Cardiac muscle cell (in vitro differentiated cells and primary cell): ENCODE data around the gene CBX8. TPM values are rescaled to one million over a fixed set of nuclear protein-coding genes. Genes with fewer than 3 reads are reported as not detected.

Source experiments
- DNase-seq, 2 donors: peaks; one replicate each; pipeline versions ENCODE4 v3.0.0 to v3.0.0-alpha.2; 2010 to 2017; ENCODE audit warnings: low read depth in 1 of 2, low spot score in 1 of 2
- H3K27ac ChIP-seq: fragments of 200-600 bp; sonication (generic); 2 replicates; pipeline ENCODE4 v1.5.1; 2016
- H3K27me3 ChIP-seq: fragments of 200-600 bp; sonication (generic); 2 replicates; pipeline ENCODE4 v1.6.0; 2016; ENCODE audit warnings: control low read depth
- H3K36me3 ChIP-seq: fragments of 200-600 bp; sonication (generic); 2 replicates; pipeline ENCODE4 v1.5.1; 2016; ENCODE audit warnings: control low read depth
- H3K4me1 ChIP-seq: fragments of 200-600 bp; sonication (generic); 2 replicates; pipeline ENCODE4 v1.8.1; 2017; ENCODE audit warnings: low read depth, mild to moderate bottlenecking, mixed run types
- H3K4me3 ChIP-seq: fragments of 200-600 bp; sonication (generic); 2 replicates; pipeline ENCODE4 v1.5.1; 2016; ENCODE audit warnings: mild to moderate bottlenecking
- H3K9me3 ChIP-seq: fragments of 200-600 bp; sonication (generic); 2 replicates; pipeline ENCODE4 v1.5.1; 2017; ENCODE audit warnings: low read depth, mild to moderate bottlenecking, control low read depth
- polyA plus RNA-seq: library from polyadenylated mRNA; unstranded; fragments of >200 nt; fragmentation: Nextera tagmentation; extraction: Ambion mirVana; gene quantifications from 2 replicates; pipeline ENCODE4 v1.2.1, GENCODE V29; 2016
- total RNA-seq: library from RNA; depleted of rRNA; stranded (reverse); fragments of >200 nt; gene quantifications from 2 replicates; pipeline ENCODE4 v1.2.3, GENCODE V29; 2016
- TF ChIP-seq, protein P1 (sequence below): IDR thresholded peaks from 2 replicates; pipeline ENCODE4 v1.5.1; 2012; ENCODE audit warnings: low read depth, mild to moderate bottlenecking, low read length

The CBX8 gene
- total and polyA plus RNA-seq, 2 experiments from 2014 or later: 13.8 to 16.7 TPM

DNA sequence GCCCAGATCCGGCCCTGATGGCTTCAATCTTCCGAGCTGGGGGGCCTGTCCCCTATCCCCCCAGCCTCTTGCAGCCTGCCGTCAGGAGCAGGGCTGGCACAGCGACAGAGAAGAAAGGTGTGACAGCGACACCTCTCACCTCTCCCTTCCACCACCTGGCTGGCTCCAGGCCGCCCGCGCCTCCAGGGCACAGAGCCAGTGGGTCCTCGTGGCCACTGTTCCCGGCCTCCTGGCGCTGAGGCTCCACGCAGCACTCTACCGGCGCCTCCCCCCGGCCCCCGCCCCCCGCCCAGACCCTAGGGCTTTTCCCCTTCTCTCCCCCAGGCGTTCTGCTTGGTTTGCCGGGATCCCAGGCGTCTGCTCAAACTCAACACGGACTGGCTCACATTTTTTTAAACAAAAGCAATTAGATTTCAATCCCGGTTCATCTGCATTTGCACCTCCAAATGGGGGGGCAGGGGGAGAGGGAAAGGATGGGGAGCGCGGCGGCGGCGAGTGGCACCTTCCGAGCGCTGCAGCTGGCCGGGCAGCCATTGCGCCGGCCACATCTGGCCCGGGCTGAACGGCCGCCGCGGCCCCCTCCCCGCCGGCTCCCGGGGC, 12.8 kb upstream of the CBX8 start:
- no peak for DNase-seq
- Histone ChIP-seq H3K9me3 (no peaks in the 10 kb centered on the region), H3K27me3 (peaks cover 82% of the 10 kb centered on the region), H3K36me3 (no peaks in the 10 kb centered on the region), H3K4me1 (peaks cover 24% of the 10 kb centered on the region), H3K27ac (peak overlapping the region; percentile 88), H3K4me3 (peak overlapping the region; percentile 28)
- TF ChIP-seq, protein P1, sequence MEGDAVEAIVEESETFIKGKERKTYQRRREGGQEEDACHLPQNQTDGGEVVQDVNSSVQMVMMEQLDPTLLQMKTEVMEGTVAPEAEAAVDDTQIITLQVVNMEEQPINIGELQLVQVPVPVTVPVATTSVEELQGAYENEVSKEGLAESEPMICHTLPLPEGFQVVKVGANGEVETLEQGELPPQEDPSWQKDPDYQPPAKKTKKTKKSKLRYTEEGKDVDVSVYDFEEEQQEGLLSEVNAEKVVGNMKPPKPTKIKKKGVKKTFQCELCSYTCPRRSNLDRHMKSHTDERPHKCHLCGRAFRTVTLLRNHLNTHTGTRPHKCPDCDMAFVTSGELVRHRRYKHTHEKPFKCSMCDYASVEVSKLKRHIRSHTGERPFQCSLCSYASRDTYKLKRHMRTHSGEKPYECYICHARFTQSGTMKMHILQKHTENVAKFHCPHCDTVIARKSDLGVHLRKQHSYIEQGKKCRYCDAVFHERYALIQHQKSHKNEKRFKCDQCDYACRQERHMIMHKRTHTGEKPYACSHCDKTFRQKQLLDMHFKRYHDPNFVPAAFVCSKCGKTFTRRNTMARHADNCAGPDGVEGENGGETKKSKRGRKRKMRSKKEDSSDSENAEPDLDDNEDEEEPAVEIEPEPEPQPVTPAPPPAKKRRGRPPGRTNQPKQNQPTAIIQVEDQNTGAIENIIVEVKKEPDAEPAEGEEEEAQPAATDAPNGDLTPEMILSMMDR: no peak

DNA sequence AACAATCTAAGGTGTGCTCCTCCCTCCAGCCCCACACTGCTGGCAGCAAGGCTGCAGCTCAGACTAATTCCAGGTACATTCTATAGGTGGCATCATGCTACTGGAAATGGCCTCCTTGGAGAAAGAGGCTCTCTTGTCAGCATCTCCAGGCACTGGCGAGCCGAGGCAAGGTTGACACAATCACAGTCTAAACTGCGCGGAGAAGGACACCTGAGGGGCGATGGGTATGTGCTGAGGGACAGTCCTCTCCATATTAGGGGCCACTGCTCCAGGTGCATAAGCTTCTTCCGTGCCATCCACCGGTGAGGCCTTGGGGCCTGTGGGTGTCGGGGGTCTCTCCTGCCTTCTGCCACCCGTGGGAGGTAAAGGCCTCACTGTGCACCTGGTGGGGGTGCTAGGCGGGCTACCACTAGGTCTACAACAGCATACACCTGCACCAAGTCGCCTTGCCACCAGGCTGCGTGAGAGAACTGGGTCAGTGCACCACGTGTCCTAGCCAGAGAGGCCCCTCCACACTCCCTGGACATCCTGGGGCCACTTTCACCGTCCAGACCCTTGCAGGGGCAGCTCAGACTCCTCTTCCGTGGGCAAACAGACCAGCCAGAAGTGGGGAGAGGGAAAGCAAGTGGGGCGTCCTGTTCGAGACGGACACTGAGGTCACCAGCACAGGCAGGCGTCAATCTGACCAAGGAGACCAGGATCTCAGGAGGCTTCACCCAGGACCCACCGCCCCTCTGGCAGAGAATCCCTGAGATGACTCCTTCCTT, 12.1 kb upstream of the CBX8 start:
- H3K9me3 ChIP-seq: no peaks in the 10 kb centered on the region
- H3K36me3 ChIP-seq: no peaks in the 10 kb centered on the region
- H3K4me1 ChIP-seq: peaks cover 23% of the 10 kb centered on the region
- H3K27ac ChIP-seq: peak overlapping the region; percentile 88
- peaks cover 82% of the 10 kb centered on the region for H3K27me3 ChIP-seq
- TF ChIP-seq, protein P1: no peak
- H3K4me3 ChIP-seq: no peak overlapping the region
- peak in 1 of 2 donors; percentile 60 for DNase-seq

DNA sequence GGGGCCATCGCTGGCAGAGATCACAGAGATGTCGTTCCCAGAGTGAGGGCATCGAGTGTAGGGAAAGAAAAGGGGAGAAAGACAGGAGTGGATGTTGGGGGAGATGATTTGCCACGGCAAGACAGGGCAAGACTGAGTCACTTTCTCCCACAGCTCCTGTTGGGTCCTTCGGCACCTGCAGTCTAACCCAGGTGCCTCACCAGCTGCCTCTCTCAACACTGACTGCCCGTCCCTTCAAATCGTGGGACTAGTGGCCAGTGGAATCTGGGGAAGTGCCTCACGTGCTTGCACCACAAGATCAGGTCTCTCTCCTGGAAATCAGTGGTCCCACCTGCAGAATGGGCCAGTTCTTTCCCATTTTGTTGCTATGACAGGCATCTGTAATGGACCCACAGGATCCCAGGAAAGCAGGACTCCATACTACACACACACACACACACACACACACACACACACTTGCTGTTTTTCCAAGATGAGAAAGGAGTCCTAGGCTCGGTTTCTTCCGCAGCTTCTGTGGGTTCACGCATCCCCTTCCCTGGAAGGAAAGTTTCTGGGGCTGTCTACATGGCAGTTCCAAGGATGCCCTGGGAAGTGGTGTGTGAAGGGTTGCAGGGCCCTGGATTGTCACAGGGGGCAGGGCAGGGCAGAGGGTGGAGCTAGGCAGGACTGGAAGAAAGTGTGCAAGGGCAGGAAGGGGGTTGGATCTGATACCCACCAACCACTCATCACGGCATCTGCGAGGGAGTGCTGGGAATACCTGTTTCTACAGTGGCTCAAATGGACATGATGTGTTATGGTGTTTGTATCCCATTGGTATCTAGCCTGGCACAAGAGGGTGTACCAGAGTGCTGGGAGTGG, 10.2 kb upstream of the CBX8 start:
- Histone ChIP-seq H3K27me3 (peaks cover 87% of the 10 kb centered on the region), H3K4me3 (no peak overlapping the region), H3K36me3 (no peaks in the 10 kb centered on the region), H3K9me3 (no peaks in the 10 kb centered on the region), H3K27ac (no peak overlapping the region), H3K4me1 (peaks cover 12% of the 10 kb centered on the region)
- DNase-seq: no peak
- TF ChIP-seq, protein P1: no peak

DNA sequence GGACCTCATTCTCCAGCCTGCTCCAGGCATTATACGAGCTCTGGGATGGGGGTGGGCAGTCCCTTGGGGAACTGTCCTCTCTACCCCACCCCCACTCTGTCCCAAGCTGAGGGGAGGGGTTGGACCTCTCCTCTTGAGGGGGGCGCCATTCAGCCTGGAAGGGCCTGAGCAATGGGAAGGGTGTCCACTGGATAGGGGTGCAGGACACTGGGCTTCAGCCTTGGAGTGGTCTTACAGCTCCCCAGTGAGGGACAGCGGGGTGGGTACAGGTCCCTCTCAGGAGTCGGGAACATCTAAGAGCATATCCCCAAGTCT, 9.5 kb upstream of the CBX8 start:
- no peak for DNase-seq
- Histone ChIP-seq H3K4me3 (no peak overlapping the region), H3K4me1 (peaks cover 6% of the 10 kb centered on the region)

More for the DNA sequence above, 9.5 kb upstream of the CBX8 start:
- no peaks in the 10 kb centered on the region for H3K36me3 ChIP-seq
- H3K27me3 ChIP-seq: peaks cover 87% of the 10 kb centered on the region
- TF ChIP-seq, protein P1: no peak
- no peak overlapping the region for H3K27ac ChIP-seq
- no peaks in the 10 kb centered on the region for H3K9me3 ChIP-seq
